HepG2 (cell line): ENCODE measurements around the gene NTMT1.

Experiments used
- ASH2L ChIP-seq: fragments of 300-600, 200-600 bp; sonication (generic); IDR thresholded peaks from 2 replicates; pipeline ENCODE4 v1.7.0; 2017; ENCODE audit warnings: low read depth, mild to moderate bottlenecking, moderate library complexity, mixed read lengths, low read length; ENCODE audit not compliant: insufficient read length
- HDAC1 ChIP-seq: sonication (generic); formaldehyde crosslinking; IDR thresholded peaks from 2 replicates; pipeline ENCODE4 v1.5.1; 2020; ENCODE audit warnings: mild to moderate bottlenecking, missing genetic modification reagents
- NFIC ChIP-seq: IDR thresholded peaks from 2 replicates; pipeline ENCODE4 v1.6.1; 2012; ENCODE audit warnings: mild to moderate bottlenecking, low read length, inconsistent platforms
- NFKBIZ ChIP-seq: IDR thresholded peaks from 2 replicates; pipeline ENCODE4 v1.6.1; 2018; ENCODE audit warnings: missing genetic modification reagents, missing compliant biosample characterization
- RORA ChIP-seq: sonication (generic); formaldehyde crosslinking; IDR thresholded peaks from 2 replicates; pipeline ENCODE4 v1.5.0; 2020; ENCODE audit warnings: mild to moderate bottlenecking, missing genetic modification reagents, moderate library complexity
- ZNF747 ChIP-seq: sonication (generic); formaldehyde crosslinking; IDR thresholded peaks from 2 replicates; pipeline ENCODE4 v1.8.1; 2023; ENCODE audit warnings: missing genetic modification reagents, mild to moderate bottlenecking, borderline replicate concordance
- TF ChIP-seq, protein P1 (sequence below): sonication (generic); formaldehyde crosslinking; conservative IDR thresholded peaks from 2 replicates; pipeline ENCODE4 v1.4.0; 2020; ENCODE audit warnings: missing genetic modification reagents
- TF ChIP-seq, protein P2 (sequence below): sonication (generic); formaldehyde crosslinking; IDR thresholded peaks from 2 replicates; pipeline ENCODE4 v1.5.0; 2020; ENCODE audit warnings: mild to moderate bottlenecking, missing genetic modification reagents, moderate library complexity
- TF ChIP-seq, protein P3 (sequence below): sonication (generic); formaldehyde crosslinking; IDR thresholded peaks from 2 replicates; pipeline ENCODE4 v1.4.0; 2020; ENCODE audit warnings: low read depth, missing genetic modification reagents

DNA sequence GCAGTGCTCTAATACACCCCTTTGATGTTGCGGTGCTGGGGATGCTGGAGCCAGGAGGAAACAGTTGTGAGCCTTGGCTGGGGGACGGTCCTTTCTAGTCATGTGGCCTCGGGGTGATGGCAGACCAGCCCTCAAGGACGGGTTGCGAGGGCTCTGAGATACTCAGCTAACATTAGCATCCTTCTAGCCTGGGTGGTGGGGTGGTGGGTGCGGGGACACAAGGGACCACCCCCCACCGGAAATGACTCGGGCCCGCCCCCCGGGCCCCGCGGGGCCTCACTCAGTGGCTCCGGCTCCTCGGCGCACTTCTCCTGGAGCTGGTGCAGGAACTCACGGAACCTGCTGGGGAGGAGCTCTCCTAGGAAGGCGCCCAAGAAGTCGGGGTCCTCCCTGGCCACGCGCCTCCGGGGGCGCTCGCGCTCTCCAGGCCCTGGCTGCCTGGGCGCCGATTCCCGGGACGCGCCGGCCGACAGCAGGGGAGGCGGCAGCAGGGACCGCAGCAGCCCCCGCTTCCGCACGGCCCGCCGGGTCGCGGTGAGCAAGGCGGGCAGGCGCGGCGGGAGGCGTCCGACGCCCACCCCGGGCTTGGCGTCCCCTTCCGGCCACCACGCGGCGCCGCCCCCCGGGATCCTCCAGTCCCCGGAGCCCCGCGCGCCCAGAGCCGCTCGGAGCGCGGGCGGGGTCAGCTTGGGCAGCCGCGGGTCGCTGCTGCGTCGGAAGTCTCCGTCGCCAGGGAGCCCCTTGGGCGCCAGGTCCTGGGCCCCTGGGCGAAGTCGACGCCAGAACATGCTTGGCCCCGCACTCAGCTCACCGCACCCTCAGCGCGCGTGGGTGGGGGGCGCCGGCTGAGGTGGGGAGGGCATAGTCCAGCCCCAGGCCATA lies 5.9 kb upstream of the NTMT1 start:
- TF ChIP-seq, protein P1, sequence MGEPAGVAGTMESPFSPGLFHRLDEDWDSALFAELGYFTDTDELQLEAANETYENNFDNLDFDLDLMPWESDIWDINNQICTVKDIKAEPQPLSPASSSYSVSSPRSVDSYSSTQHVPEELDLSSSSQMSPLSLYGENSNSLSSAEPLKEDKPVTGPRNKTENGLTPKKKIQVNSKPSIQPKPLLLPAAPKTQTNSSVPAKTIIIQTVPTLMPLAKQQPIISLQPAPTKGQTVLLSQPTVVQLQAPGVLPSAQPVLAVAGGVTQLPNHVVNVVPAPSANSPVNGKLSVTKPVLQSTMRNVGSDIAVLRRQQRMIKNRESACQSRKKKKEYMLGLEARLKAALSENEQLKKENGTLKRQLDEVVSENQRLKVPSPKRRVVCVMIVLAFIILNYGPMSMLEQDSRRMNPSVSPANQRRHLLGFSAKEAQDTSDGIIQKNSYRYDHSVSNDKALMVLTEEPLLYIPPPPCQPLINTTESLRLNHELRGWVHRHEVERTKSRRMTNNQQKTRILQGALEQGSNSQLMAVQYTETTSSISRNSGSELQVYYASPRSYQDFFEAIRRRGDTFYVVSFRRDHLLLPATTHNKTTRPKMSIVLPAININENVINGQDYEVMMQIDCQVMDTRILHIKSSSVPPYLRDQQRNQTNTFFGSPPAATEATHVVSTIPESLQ (CRISPR knock-in tag) = no peak
- TF ChIP-seq RORA (CRISPR knock-in tag) (no peak), ASH2L (no peak), NFKBIZ (no peak), HDAC1 (no peak), NFIC (no peak), ZNF747 (CRISPR knock-in tag) (no peak)
- TF ChIP-seq, protein P2, sequence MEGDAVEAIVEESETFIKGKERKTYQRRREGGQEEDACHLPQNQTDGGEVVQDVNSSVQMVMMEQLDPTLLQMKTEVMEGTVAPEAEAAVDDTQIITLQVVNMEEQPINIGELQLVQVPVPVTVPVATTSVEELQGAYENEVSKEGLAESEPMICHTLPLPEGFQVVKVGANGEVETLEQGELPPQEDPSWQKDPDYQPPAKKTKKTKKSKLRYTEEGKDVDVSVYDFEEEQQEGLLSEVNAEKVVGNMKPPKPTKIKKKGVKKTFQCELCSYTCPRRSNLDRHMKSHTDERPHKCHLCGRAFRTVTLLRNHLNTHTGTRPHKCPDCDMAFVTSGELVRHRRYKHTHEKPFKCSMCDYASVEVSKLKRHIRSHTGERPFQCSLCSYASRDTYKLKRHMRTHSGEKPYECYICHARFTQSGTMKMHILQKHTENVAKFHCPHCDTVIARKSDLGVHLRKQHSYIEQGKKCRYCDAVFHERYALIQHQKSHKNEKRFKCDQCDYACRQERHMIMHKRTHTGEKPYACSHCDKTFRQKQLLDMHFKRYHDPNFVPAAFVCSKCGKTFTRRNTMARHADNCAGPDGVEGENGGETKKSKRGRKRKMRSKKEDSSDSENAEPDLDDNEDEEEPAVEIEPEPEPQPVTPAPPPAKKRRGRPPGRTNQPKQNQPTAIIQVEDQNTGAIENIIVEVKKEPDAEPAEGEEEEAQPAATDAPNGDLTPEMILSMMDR (CRISPR knock-in tag) = peak; percentile 43
- TF ChIP-seq, protein P3, sequence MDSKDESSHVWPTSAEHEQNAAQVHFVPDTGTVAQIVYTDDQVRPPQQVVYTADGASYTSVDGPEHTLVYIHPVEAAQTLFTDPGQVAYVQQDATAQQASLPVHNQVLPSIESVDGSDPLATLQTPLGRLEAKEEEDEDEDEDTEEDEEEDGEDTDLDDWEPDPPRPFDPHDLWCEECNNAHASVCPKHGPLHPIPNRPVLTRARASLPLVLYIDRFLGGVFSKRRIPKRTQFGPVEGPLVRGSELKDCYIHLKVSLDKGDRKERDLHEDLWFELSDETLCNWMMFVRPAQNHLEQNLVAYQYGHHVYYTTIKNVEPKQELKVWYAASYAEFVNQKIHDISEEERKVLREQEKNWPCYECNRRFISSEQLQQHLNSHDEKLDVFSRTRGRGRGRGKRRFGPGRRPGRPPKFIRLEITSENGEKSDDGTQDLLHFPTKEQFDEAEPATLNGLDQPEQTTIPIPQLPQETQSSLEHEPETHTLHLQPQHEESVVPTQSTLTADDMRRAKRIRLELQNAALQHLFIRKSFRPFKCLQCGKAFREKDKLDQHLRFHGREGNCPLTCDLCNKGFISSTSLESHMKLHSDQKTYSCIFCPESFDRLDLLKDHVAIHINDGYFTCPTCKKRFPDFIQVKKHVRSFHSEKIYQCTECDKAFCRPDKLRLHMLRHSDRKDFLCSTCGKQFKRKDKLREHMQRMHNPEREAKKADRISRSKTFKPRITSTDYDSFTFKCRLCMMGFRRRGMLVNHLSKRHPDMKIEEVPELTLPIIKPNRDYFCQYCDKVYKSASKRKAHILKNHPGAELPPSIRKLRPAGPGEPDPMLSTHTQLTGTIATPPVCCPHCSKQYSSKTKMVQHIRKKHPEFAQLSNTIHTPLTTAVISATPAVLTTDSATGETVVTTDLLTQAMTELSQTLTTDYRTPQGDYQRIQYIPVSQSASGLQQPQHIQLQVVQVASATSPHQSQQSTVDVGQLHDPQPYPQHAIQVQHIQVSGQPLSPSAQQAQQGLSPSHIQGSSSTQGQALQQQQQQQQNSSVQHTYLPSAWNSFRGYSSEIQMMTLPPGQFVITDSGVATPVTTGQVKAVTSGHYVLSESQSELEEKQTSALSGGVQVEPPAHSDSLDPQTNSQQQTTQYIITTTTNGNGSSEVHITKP (CRISPR knock-in tag) = no peak
